Esophagus (tissue), 2 donors: ENCODE data around the gene CHERP. TPM values are rescaled to one million over a fixed set of nuclear protein-coding genes. Genes with fewer than 3 reads are reported as not detected.

ENCODE experiments used
- H3K27ac ChIP-seq, 2 donors: one replicate each; pipeline ENCODE4 v1.5.1; 2013; ENCODE audit warnings: low read depth in 2 of 2, mild to moderate bottlenecking in 2 of 2, inconsistent platforms in 1 of 2, low read length in 1 of 2, moderate library complexity in 1 of 2
- H3K27me3 ChIP-seq, 2 donors: one replicate each; pipeline ENCODE4 v1.6.1; 2013; ENCODE audit warnings: low read length in 2 of 2, control low read depth in 1 of 2, mild to moderate bottlenecking in 1 of 2; ENCODE audit not compliant: insufficient read depth in 2 of 2, control insufficient read depth in 1 of 2
- H3K36me3 ChIP-seq, 2 donors: one replicate each; pipeline ENCODE4 v1.6.1; 2013; ENCODE audit warnings: low read length in 1 of 2; ENCODE audit not compliant: control insufficient read depth in 2 of 2, insufficient read depth in 2 of 2
- H3K4me1 ChIP-seq, 2 donors: one replicate each; pipeline ENCODE4 v1.6.1; 2013; ENCODE audit warnings: low read length in 1 of 2; ENCODE audit not compliant: control insufficient read depth in 2 of 2, insufficient read depth in 2 of 2
- H3K4me3 ChIP-seq, 2 donors: one replicate each; pipeline ENCODE4 v1.5.1; 2013; ENCODE audit warnings: low read length in 2 of 2, mild to moderate bottlenecking in 2 of 2, low read depth in 1 of 2, moderate library complexity in 1 of 2
- H3K9me3 ChIP-seq, 2 donors: one replicate each; pipeline ENCODE4 v1.6.1; 2013; ENCODE audit warnings: mild to moderate bottlenecking in 2 of 2, low read depth in 1 of 2, low read length in 1 of 2, moderate library complexity in 1 of 2; ENCODE audit not compliant: control insufficient read depth in 2 of 2, insufficient read depth in 1 of 2
- WGBS, 2 donors: extraction: QIAGEN DNeasy Blood & Tissue Kit; methylation state at CpG; one replicate each; pipeline ENCODE4 v1.1.7; 2013; 5-methylcytosine and 5-hydroxymethylcytosine counted together
- polyA plus RNA-seq, 2 donors: library from polyadenylated mRNA; stranded (reverse); fragments of 200-250 nt; gene quantifications; one replicate each; pipeline ENCODE4 v1.2.3, GENCODE V29; 2013
- donor health status: healthy with polysubstance abuse.
- donor health status: Bipolar disorder and iron deficiency.

CHERP gene
- 10 to 100 TPM; 15.2 to 20.1 TPM for polyA plus RNA-seq

- H3K27ac ChIP-seq: peak within 1 kb of the TSS; percentile 90 to 94
- peaks cover 0 to 4% of the 10 kb centered on the region in 2 donors for H3K36me3 ChIP-seq
- peak within 1 kb of the TSS; percentile 89 to 95 for H3K4me3 ChIP-seq
- peaks cover 0 to 3% of the 10 kb centered on the region in 2 donors for H3K4me1 ChIP-seq
- WGBS, 2 donors: 0% methylated on average over 71 to 108 of the region's 108 CpGs
- H3K9me3 ChIP-seq: no peaks in the 10 kb centered on the region
- no peaks in the 10 kb centered on the region for H3K27me3 ChIP-seq
Observed at GRCh38 chr19:16542045-16542909, at the start of gene CHERP. Gene CHERP, minus strand, starts transcription at chr19:16542437. Its CDS starts 59 bp downstream, at chr19:16542378.

- Histone ChIP-seq H3K4me1 (peaks cover 23 to 47% of the 10 kb centered on the region in 2 donors), H3K27me3 (no peaks in the 10 kb centered on the region)
- WGBS, 2 donors: 86 to 89% methylated on average over 9 of the region's 9 CpGs
Observed at GRCh38 chr19:16590876-16591802, 48.9 kb upstream of the CHERP start.

GRCh38 chr19:16589917-16590316, 47.7 kb upstream of the CHERP start:
- 54 to 70% methylated on average over 3 of the region's 3 CpGs for WGBS, 2 donors
- H3K36me3 ChIP-seq: peaks cover 0 to 4% of the 10 kb centered on the region in 2 donors
- peaks cover 19 to 41% of the 10 kb centered on the region in 2 donors for H3K4me1 ChIP-seq
- no peak overlapping the region for H3K27ac ChIP-seq
- no peaks in the 10 kb centered on the region for H3K27me3 ChIP-seq
- H3K4me3 ChIP-seq: no peak overlapping the region
- H3K9me3 ChIP-seq: no peaks in the 10 kb centered on the region

More at GRCh38 chr19:16590876-16591802, 48.9 kb upstream of the CHERP start:
- H3K4me3 ChIP-seq: no peak overlapping the region
- H3K27ac ChIP-seq: no peak overlapping the region
- no peaks in the 10 kb centered on the region for H3K9me3 ChIP-seq
- H3K36me3 ChIP-seq: peaks cover 0 to 2% of the 10 kb centered on the region in 2 donors

- Histone ChIP-seq H3K4me3 (no peak overlapping the region), H3K9me3 (no peaks in the 10 kb centered on the region), H3K27me3 (no peaks in the 10 kb centered on the region), H3K27ac (peak overlapping the region in 1 of 2 donors; percentile 38), H3K4me1 (peaks cover 19 to 36% of the 10 kb centered on the region in 2 donors), H3K36me3 (peaks cover 0 to 4% of the 10 kb centered on the region in 2 donors)
- WGBS, 2 donors: 71 to 81% methylated on average over 11 of the region's 11 CpGs
Observed at GRCh38 chr19:16588824-16589577, 46.8 kb upstream of the CHERP start.

GRCh38 chr19:16587833-16588823, 45.9 kb upstream of the CHERP start:
- WGBS, 2 donors: 24 to 26% methylated on average over 26 of the region's 26 CpGs
- Histone ChIP-seq H3K4me1 (peaks cover 18 to 43% of the 10 kb centered on the region in 2 donors), H3K36me3 (peaks cover 0 to 2% of the 10 kb centered on the region in 2 donors), H3K27me3 (no peaks in the 10 kb centered on the region), H3K4me3 (no peak overlapping the region), H3K27ac (peak overlapping the region in 1 of 2 donors; percentile 70), H3K9me3 (no peaks in the 10 kb centered on the region)

GRCh38 chr19:16586991-16587832, 45.0 kb upstream of the CHERP start:
- Histone ChIP-seq H3K4me1 (peaks cover 18 to 43% of the 10 kb centered on the region in 2 donors), H3K27ac (peak overlapping the region; percentile 40 to 70), H3K27me3 (no peaks in the 10 kb centered on the region), H3K4me3 (no peak overlapping the region), H3K9me3 (no peaks in the 10 kb centered on the region), H3K36me3 (peaks cover 0 to 2% of the 10 kb centered on the region in 2 donors)
- 29 to 36% methylated on average over 20 of the region's 20 CpGs for WGBS, 2 donors

GRCh38 chr19:16586477-16586871, 44.2 kb upstream of the CHERP start:
- no peaks in the 10 kb centered on the region for H3K27me3 ChIP-seq
- no peak overlapping the region for H3K4me3 ChIP-seq
- H3K36me3 ChIP-seq: peaks cover 0 to 7% of the 10 kb centered on the region in 2 donors
- peaks cover 20 to 45% of the 10 kb centered on the region in 2 donors for H3K4me1 ChIP-seq
- H3K27ac ChIP-seq: peak overlapping the region in 1 of 2 donors; percentile 63
- WGBS, 2 donors: 66 to 81% methylated on average over 9 of the region's 9 CpGs
- no peaks in the 10 kb centered on the region for H3K9me3 ChIP-seq
